GM23338 (cell line): ENCODE measurements around the gene CEMIP2. TPM values are rescaled to one million over a fixed set of nuclear protein-coding genes. Genes with fewer than 3 reads are reported as not detected.

Source experiments
- ATAC-seq: fragments of 200-7000 bp; cut with Tn5 transposase; 3 replicates; pipeline ENCODE4 v1.9.1; 2020
- DNase-seq: peaks from one replicate; pipeline ENCODE4 v3.0.0-alpha.2; 2015; ENCODE audit warnings: low spot score
- H2AFZ ChIP-seq: fragments of 200-600 bp; sonication (generic); 2 replicates; pipeline ENCODE4 v1.8.0; 2016; ENCODE audit warnings: antibody characterized with exemption, mild to moderate bottlenecking, moderate library complexity
- H3F3A ChIP-seq: fragments of 200-600 bp; sonication (generic); replicated peaks from 2 replicates; pipeline ENCODE4 v1.8.0; 2017; ENCODE audit warnings: antibody characterized with exemption, mixed run types, low read depth
- H3K27ac ChIP-seq: fragments of 200-600 bp; sonication (generic); 2 replicates; pipeline ENCODE4 v1.6.1; 2016; ENCODE audit warnings: low read depth
- H3K27me3 ChIP-seq: fragments of 200-600 bp; sonication (generic); 2 replicates; pipeline ENCODE4 v1.8.0; 2016; ENCODE audit warnings: mild to moderate bottlenecking, mixed run types, moderate library complexity; ENCODE audit not compliant: insufficient read depth
- H3K36me3 ChIP-seq: fragments of 200-600 bp; sonication (generic); 2 replicates; pipeline ENCODE4 v1.8.0; 2016; ENCODE audit warnings: mild to moderate bottlenecking; ENCODE audit not compliant: insufficient read depth
- H3K4me1 ChIP-seq: fragments of 200-600 bp; sonication (generic); 2 replicates; pipeline ENCODE4 v1.8.0; 2016; ENCODE audit warnings: mild to moderate bottlenecking, moderate library complexity; ENCODE audit not compliant: insufficient read depth
- H3K4me2 ChIP-seq: fragments of 200-600 bp; sonication (generic); 2 replicates; pipeline ENCODE4 v1.7.1; 2017; ENCODE audit warnings: mixed run types
- H3K4me3 ChIP-seq: fragments of 200-600 bp; sonication (generic); 2 replicates; pipeline ENCODE4 v1.6.1; 2016; ENCODE audit warnings: mixed run types
- H3K79me2 ChIP-seq: fragments of 200-600 bp; sonication (generic); replicated peaks from 2 replicates; pipeline ENCODE4 v1.8.0; 2017; ENCODE audit warnings: mild to moderate bottlenecking; ENCODE audit not compliant: insufficient read depth
- H3K9me2 ChIP-seq: fragments of 200-600 bp; sonication (generic); 2 replicates; pipeline ENCODE4 v1.8.0; 2017; ENCODE audit not compliant: insufficient read depth
- H4K20me1 ChIP-seq: fragments of 200-600 bp; sonication (generic); replicated peaks from 2 replicates; pipeline ENCODE4 v1.8.0; 2017; ENCODE audit warnings: mild to moderate bottlenecking; ENCODE audit not compliant: insufficient read depth
- H3K27ac Mint-ChIP-seq: 2 replicates; pipeline ENCODE4 v1.8.0; 2020; ENCODE audit warnings: inconsistent platforms, mild to moderate bottlenecking, moderate library complexity, mixed read lengths
- H3K27me3 Mint-ChIP-seq: 3 replicates; pipeline ENCODE4 v1.8.0; 2022; ENCODE audit warnings: low read depth, mild to moderate bottlenecking, moderate library complexity, mixed read lengths, inconsistent platforms; ENCODE audit not compliant: insufficient read depth, poor library complexity
- H3K36me3 Mint-ChIP-seq: 3 replicates; pipeline ENCODE4 v1.8.0; 2021; ENCODE audit warnings: low read depth, mild to moderate bottlenecking, inconsistent platforms, moderate library complexity, mixed read lengths
- H3K4me1 Mint-ChIP-seq: 3 replicates; pipeline ENCODE4 v1.8.0; 2020; ENCODE audit warnings: mild to moderate bottlenecking, inconsistent platforms, mixed read lengths
- H3K4me3 Mint-ChIP-seq: 3 replicates; pipeline ENCODE4 v1.8.0; 2021; ENCODE audit warnings: moderate library complexity, mild to moderate bottlenecking, inconsistent platforms, mixed read lengths
- H3K9me3 Mint-ChIP-seq: 3 replicates; pipeline ENCODE4 v1.8.0; 2020; ENCODE audit warnings: moderate library complexity, mild to moderate bottlenecking, inconsistent platforms, mixed read lengths
- CREB1 ChIP-seq: fragments of 250-450 bp; sonication (Bioruptor Pico); IDR thresholded peaks from 2 replicates; pipeline ENCODE4 v1.5.0; 2020; ENCODE audit warnings: low read depth, mild to moderate bottlenecking, moderate library complexity
- EZH2phosphoT487 ChIP-seq: fragments of 200-600 bp; sonication (generic); IDR thresholded peaks from one replicate; pipeline ENCODE4 v1.8.1; 2018; ENCODE audit warnings: antibody characterized with exemption; ENCODE audit not compliant: unreplicated experiment
- STAT1 ChIP-seq: IDR thresholded peaks from one replicate; pipeline ENCODE4 v1.6.1; 2016; ENCODE audit warnings: antibody characterized with exemption; ENCODE audit not compliant: unreplicated experiment
- polyA plus RNA-seq: library from polyadenylated mRNA; unstranded; fragments of >200 nt; fragmentation: Nextera tagmentation; extraction: Ambion mirVana; gene quantifications from 2 replicates; pipeline ENCODE4 v1.2.1, GENCODE V29; 2016
- total RNA-seq: library from RNA; depleted of rRNA; stranded (reverse); fragments of >200 nt; shearing (Covaris generic); gene quantifications from 2 replicates; pipeline ENCODE4 v1.2.3, GENCODE V29; 2014
- TF ChIP-seq, protein P1 (sequence below): fragments of 250-450 bp; sonication (Bioruptor Pico); IDR thresholded peaks from 2 replicates; pipeline ENCODE4 v1.5.0; 2020; ENCODE audit warnings: mild to moderate bottlenecking, moderate library complexity
- TF ChIP-seq, protein P2 (sequence below): IDR thresholded peaks from 2 replicates; pipeline ENCODE4 v1.6.1; 2016; ENCODE audit warnings: antibody characterized with exemption
- TF ChIP-seq, protein P3 (sequence below), 2 experiments: fragments of 200-600 bp in 1 of 2; sonication (generic) in 1 of 2; conservative IDR thresholded peaks; 2 replicates each; pipeline versions ENCODE4 v1.5.1 to v1.6.1; 2016 to 2017; ENCODE audit warnings: antibody characterized with exemption in 2 of 2, low read depth in 2 of 2, mild to moderate bottlenecking in 2 of 2, moderate library complexity in 1 of 2

CEMIP2 gene
- total and polyA plus RNA-seq, 2 experiments from 2014 or later: 23.0 to 76.7 TPM

GRCh38 chr9:71685988-71686387 lies 82.3 kb downstream of the CEMIP2 start:
- Histone ChIP-seq H3F3A (no peaks in the 10 kb centered on the region), H3K9me2 (no peaks in the 10 kb centered on the region), H2AFZ (no peak overlapping the region), H3K27me3 (no peaks in the 10 kb centered on the region), H3K79me2 (no peaks in the 10 kb centered on the region), H3K4me2 (no peak overlapping the region), H3K27ac (peak overlapping the region; percentile 71; the same call in 1 of the 2 replicates), H3K36me3 (peaks cover 32% of the 10 kb centered on the region), H3K4me3 (no peak overlapping the region), H3K4me1 (peaks cover 25% of the 10 kb centered on the region), H4K20me1 (no peaks in the 10 kb centered on the region; the same call in 1 of the 2 replicates)
- Mint-ChIP-seq H3K4me1 (peaks cover 28% of the 10 kb centered on the region), H3K27ac (0 out of 2 replicates have a peak overlapping the region, but pooled peaks have one; percentile 27), H3K36me3 (peaks cover 48% of the 10 kb centered on the region), H3K9me3 (no peaks in the 10 kb centered on the region), H3K27me3 (peaks cover 2% of the 10 kb centered on the region), H3K4me3 (no peak overlapping the region)
- TF ChIP-seq EZH2phosphoT487 (no peak), STAT1 (no peak), CREB1 (CRISPR knock-in tag) (no peak)
- TF ChIP-seq, protein P1, sequence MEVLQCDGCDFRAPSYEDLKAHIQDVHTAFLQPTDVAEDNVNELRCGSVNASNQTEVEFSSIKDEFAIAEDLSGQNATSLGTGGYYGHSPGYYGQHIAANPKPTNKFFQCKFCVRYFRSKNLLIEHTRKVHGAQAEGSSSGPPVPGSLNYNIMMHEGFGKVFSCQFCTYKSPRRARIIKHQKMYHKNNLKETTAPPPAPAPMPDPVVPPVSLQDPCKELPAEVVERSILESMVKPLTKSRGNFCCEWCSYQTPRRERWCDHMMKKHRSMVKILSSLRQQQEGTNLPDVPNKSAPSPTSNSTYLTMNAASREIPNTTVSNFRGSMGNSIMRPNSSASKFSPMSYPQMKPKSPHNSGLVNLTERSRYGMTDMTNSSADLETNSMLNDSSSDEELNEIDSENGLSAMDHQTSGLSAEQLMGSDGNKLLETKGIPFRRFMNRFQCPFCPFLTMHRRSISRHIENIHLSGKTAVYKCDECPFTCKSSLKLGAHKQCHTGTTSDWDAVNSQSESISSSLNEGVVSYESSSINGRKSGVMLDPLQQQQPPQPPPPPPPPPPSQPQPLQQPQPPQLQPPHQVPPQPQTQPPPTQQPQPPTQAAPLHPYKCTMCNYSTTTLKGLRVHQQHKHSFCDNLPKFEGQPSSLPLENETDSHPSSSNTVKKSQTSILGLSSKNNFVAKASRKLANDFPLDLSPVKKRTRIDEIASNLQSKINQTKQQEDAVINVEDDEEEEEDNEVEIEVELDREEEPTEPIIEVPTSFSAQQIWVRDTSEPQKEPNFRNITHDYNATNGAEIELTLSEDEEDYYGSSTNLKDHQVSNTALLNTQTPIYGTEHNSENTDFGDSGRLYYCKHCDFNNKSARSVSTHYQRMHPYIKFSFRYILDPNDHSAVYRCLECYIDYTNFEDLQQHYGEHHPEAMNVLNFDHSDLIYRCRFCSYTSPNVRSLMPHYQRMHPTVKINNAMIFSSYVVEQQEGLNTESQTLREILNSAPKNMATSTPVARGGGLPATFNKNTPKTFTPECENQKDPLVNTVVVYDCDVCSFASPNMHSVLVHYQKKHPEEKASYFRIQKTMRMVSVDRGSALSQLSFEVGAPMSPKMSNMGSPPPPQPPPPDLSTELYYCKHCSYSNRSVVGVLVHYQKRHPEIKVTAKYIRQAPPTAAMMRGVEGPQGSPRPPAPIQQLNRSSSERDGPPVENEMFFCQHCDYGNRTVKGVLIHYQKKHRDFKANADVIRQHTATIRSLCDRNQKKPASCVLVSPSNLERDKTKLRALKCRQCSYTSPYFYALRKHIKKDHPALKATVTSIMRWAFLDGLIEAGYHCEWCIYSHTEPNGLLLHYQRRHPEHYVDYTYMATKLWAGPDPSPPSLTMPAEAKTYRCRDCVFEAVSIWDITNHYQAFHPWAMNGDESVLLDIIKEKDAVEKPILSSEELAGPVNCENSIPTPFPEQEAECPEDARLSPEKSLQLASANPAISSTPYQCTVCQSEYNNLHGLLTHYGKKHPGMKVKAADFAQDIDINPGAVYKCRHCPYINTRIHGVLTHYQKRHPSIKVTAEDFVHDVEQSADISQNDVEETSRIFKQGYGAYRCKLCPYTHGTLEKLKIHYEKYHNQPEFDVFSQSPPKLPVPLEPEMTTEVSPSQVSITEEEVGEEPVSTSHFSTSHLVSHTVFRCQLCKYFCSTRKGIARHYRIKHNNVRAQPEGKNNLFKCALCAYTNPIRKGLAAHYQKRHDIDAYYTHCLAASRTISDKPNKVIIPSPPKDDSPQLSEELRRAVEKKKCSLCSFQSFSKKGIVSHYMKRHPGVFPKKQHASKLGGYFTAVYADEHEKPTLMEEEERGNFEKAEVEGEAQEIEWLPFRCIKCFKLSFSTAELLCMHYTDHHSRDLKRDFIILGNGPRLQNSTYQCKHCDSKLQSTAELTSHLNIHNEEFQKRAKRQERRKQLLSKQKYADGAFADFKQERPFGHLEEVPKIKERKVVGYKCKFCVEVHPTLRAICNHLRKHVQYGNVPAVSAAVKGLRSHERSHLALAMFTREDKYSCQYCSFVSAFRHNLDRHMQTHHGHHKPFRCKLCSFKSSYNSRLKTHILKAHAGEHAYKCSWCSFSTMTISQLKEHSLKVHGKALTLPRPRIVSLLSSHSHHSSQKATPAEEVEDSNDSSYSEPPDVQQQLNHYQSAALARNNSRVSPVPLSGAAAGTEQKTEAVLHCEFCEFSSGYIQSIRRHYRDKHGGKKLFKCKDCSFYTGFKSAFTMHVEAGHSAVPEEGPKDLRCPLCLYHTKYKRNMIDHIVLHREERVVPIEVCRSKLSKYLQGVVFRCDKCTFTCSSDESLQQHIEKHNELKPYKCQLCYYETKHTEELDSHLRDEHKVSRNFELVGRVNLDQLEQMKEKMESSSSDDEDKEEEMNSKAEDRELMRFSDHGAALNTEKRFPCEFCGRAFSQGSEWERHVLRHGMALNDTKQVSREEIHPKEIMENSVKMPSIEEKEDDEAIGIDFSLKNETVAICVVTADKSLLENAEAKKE (CRISPR knock-in tag): no peak
- TF ChIP-seq, protein P2, sequence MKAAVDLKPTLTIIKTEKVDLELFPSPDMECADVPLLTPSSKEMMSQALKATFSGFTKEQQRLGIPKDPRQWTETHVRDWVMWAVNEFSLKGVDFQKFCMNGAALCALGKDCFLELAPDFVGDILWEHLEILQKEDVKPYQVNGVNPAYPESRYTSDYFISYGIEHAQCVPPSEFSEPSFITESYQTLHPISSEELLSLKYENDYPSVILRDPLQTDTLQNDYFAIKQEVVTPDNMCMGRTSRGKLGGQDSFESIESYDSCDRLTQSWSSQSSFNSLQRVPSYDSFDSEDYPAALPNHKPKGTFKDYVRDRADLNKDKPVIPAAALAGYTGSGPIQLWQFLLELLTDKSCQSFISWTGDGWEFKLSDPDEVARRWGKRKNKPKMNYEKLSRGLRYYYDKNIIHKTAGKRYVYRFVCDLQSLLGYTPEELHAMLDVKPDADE: no peak
- TF ChIP-seq, protein P3, sequence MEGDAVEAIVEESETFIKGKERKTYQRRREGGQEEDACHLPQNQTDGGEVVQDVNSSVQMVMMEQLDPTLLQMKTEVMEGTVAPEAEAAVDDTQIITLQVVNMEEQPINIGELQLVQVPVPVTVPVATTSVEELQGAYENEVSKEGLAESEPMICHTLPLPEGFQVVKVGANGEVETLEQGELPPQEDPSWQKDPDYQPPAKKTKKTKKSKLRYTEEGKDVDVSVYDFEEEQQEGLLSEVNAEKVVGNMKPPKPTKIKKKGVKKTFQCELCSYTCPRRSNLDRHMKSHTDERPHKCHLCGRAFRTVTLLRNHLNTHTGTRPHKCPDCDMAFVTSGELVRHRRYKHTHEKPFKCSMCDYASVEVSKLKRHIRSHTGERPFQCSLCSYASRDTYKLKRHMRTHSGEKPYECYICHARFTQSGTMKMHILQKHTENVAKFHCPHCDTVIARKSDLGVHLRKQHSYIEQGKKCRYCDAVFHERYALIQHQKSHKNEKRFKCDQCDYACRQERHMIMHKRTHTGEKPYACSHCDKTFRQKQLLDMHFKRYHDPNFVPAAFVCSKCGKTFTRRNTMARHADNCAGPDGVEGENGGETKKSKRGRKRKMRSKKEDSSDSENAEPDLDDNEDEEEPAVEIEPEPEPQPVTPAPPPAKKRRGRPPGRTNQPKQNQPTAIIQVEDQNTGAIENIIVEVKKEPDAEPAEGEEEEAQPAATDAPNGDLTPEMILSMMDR (conservative IDR thresholded peaks at IDR 0.05; ENCODE audit: low read depth in 2 of 2): no peak
- DNase-seq (peak; percentile 23), ATAC-seq (no peak)
